Neuron (in vitro differentiated cells): Measurements from ENCODE around the gene EBNA1BP2.
A peak's percentile ranks its signal among the peaks of the same experiment; 100 is the strongest.
"Not testable (repeated sequence)": the region's sequence is repeated elsewhere in the genome, so short reads cannot be mapped to it uniquely, and the experiment has no call there.

Experiments
- H2AFZ ChIP-seq: one replicate; pipeline ENCODE4 v1.6.1; 2013; ENCODE audit warnings: low read depth, mild to moderate bottlenecking, inconsistent platforms, low read length, moderate library complexity
- H3K27me3 ChIP-seq: one replicate; pipeline ENCODE4 v1.6.1; 2013; ENCODE audit warnings: low read length; ENCODE audit not compliant: insufficient read depth
- H3K36me3 ChIP-seq: one replicate; pipeline ENCODE4 v1.6.1; 2013; ENCODE audit warnings: low read length; ENCODE audit not compliant: insufficient read depth
- H3K4me1 ChIP-seq: one replicate; pipeline ENCODE4 v1.6.1; 2013; ENCODE audit warnings: low read length; ENCODE audit not compliant: insufficient read depth
- H3K4me3 ChIP-seq: 2 replicates; pipeline ENCODE4 v1.5.1; 2013; ENCODE audit warnings: mild to moderate bottlenecking, low read length, moderate library complexity
- H3K9me3 ChIP-seq: one replicate; pipeline ENCODE4 v1.6.1; 2013; ENCODE audit warnings: low read length

EBNA1BP2 gene

DNA sequence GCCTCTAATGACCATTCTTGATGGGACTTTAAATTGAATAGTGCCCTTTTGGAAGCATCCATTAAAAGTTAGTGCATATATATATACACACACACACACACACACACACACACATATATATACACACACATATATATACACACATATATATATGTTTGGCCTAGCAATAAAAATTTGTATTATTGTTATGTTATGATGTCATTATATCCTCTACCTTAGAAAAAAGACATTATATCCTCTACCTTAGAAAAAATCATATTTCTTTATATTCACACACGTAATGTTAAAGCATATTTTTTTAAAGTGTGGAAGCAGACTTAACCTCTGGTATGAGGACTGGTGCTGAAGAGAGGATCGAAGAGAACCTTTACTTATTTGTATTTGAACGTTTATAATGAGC is 43.3 kb downstream of the EBNA1BP2 start:
- Histone ChIP-seq H3K27me3 (no peaks in the 10 kb centered on the region), H3K4me1 (no peaks in the 10 kb centered on the region), H3K4me3 (no peak overlapping the region), H3K36me3 (no peaks in the 10 kb centered on the region), H3K9me3 (peaks cover 10% of the 10 kb centered on the region), H2AFZ (no peak overlapping the region)

GRCh38 chr1:43123031-43123430 is 49.1 kb downstream of the EBNA1BP2 start:
- no peaks in the 10 kb centered on the region for H3K36me3 ChIP-seq
- no peak overlapping the region for H3K4me3 ChIP-seq
- H2AFZ ChIP-seq, result no peak overlapping the region
- peaks cover 4% of the 10 kb centered on the region for H3K9me3 ChIP-seq
- no peaks in the 10 kb centered on the region for H3K4me1 ChIP-seq
- H3K27me3 ChIP-seq, result no peaks in the 10 kb centered on the region

DNA sequence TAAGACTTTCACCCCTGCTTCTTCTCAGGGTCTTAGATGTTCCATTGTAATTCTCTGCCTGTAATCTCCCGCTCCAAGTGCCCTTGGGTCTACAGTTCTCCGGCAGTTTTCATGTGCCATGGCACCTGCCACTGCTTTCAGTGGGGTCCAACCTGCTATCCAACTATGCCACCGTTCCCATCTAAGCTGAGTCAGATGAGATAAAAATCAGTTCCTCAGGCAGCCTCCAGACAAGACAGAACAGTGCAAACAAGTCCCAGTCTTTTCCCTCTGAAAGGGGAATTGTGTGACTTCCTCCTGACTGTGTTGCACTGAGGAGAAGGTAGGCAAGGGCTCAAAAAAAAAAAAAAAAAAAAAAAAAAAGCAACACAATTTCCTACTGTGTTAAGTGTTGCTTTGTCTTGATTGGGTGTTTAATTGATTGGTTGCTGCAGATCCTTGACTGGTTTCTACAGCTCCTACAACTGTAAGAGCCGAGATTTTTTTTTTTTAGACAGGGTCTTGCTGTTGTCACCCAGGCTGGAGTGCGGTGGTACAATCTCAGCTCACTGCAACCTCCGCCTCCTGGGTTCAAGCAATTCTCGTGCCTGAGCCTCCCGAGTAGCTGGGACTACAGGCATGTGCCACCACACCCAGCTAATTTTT is 50.7 kb downstream of the EBNA1BP2 start:
- H3K9me3 ChIP-seq, result peaks cover 2% of the 10 kb centered on the region
- no peaks in the 10 kb centered on the region for H3K36me3 ChIP-seq
- H3K4me1 ChIP-seq, result no peaks in the 10 kb centered on the region
- peak overlapping the region; percentile 75 for H2AFZ ChIP-seq
- no peaks in the 10 kb centered on the region for H3K27me3 ChIP-seq
- peak overlapping the region; percentile 69 for H3K4me3 ChIP-seq

DNA sequence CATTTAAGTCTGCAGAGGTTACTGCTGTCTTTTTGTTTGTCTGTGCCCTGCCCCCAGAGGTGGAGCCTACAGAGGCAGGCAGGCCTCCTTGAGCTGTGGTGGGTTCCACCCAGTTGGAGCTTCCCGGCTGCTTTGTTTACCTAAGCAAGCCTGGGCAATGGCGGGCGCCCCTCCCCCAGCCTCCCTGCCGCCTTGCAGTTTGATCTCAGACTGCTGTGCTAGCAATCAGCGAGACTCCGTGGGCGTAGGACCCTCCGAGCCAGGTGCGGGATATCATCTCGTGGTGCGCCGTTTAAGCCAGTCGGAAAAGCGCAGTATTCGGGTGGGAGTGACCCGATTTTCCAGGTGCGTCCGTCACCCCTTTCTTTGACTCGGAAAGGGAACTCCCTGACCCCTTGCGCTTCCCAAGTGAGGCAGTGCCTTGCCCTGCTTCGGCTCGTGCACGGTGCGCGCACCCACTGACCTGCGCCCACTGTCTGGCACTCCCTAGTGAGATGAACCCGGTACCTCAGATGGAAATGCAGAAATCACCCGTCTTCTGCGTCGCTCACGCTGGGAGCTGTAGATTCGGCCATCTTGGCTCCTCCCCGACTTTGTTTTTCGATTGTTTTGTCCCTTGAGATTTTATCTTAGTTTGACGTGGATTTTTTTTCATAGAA is 52.0 kb downstream of the EBNA1BP2 start:
- not testable (repeated sequence) for H3K4me1 ChIP-seq, H3K9me3 ChIP-seq, H3K27me3 ChIP-seq, H3K36me3 ChIP-seq
- Histone ChIP-seq H3K4me3 (peak overlapping the region; percentile 69), H2AFZ (peak overlapping the region; percentile 75)
